ENCODE measurements around the gene CCL7. TPM values are rescaled to one million over a fixed set of nuclear protein-coding genes. Genes with fewer than 3 reads are reported as not detected.

Gene CCL7
- total RNA-seq, 4 donors from 2014 or later, result 1.5 TPM; not detected in 3

- Histone ChIP-seq H3K4me3 (no peak overlapping the region), H3K4me1 (no peaks in the 10 kb centered on the region), H3K27ac (no peak overlapping the region), H3K27me3 (peaks cover 7% of the 10 kb centered on the region), H3K9me3 (no peaks in the 10 kb centered on the region), H3K36me3 (no peaks in the 10 kb centered on the region)
- 91% methylated on average over 6 of the region's 6 CpGs for WGBS
- TF ChIP-seq EP300 (IDR thresholded peaks at IDR 0.05) (no peak), POLR2AphosphoS5 (IDR thresholded peaks at IDR 0.05) (no peak), POLR2A (IDR thresholded peaks at IDR 0.05) (no peak), CTCF (IDR thresholded peaks at IDR 0.05) (no peak)
- no peak for DNase-seq (ENCODE audit: low spot score in 2 of 2)
Measured at GRCh38 chr17:34291721-34292348, 21.8 kb downstream of the CCL7 start.

- Histone ChIP-seq H3K27ac (no peak overlapping the region), H3K4me3 (no peak overlapping the region), H3K27me3 (no peaks in the 10 kb centered on the region), H3K9me3 (no peaks in the 10 kb centered on the region), H3K4me1 (peaks cover 29% of the 10 kb centered on the region), H3K36me3 (no peaks in the 10 kb centered on the region)
- TF ChIP-seq POLR2A (IDR thresholded peaks at IDR 0.05) (no peak), POLR2AphosphoS5 (IDR thresholded peaks at IDR 0.05) (no peak), CTCF (IDR thresholded peaks at IDR 0.05) (no peak), EP300 (IDR thresholded peaks at IDR 0.05) (no peak)
- WGBS, result 98% methylated on average over 2 of the region's 2 CpGs
- no peak for DNase-seq (ENCODE audit: low spot score in 2 of 2)
Measured at GRCh38 chr17:34299027-34299426, 29.0 kb downstream of the CCL7 start.

- Histone ChIP-seq H3K9me3 (no peaks in the 10 kb centered on the region), H3K27me3 (no peaks in the 10 kb centered on the region), H3K36me3 (no peaks in the 10 kb centered on the region), H3K4me3 (no peak overlapping the region), H3K27ac (no peak overlapping the region), H3K4me1 (peaks cover 29% of the 10 kb centered on the region)
- TF ChIP-seq EP300 (IDR thresholded peaks at IDR 0.05) (no peak), POLR2A (IDR thresholded peaks at IDR 0.05) (no peak), POLR2AphosphoS5 (IDR thresholded peaks at IDR 0.05) (no peak), CTCF (IDR thresholded peaks at IDR 0.05) (no peak)
- 49% methylated on average over 3 of the region's 3 CpGs for WGBS
- DNase-seq (ENCODE audit: low spot score in 2 of 2), result no peak
Measured at GRCh38 chr17:34299956-34300577, 30.0 kb downstream of the CCL7 start.

GRCh38 chr17:34300652-34301370 lies 30.8 kb downstream of the CCL7 start:
- H3K4me3 ChIP-seq, result no peak overlapping the region
- 36% methylated on average over 3 of the region's 3 CpGs for WGBS
- H3K27ac ChIP-seq, result no peak overlapping the region
- peaks cover 29% of the 10 kb centered on the region for H3K4me1 ChIP-seq
- no peak for DNase-seq (ENCODE audit: low spot score in 2 of 2)
- TF ChIP-seq POLR2A (IDR thresholded peaks at IDR 0.05), result no peak
- no peak for TF ChIP-seq CTCF (IDR thresholded peaks at IDR 0.05)
- no peak for TF ChIP-seq EP300 (IDR thresholded peaks at IDR 0.05)
- no peaks in the 10 kb centered on the region for H3K9me3 ChIP-seq
- no peaks in the 10 kb centered on the region for H3K36me3 ChIP-seq
- H3K27me3 ChIP-seq, result no peaks in the 10 kb centered on the region

GRCh38 chr17:34301986-34302385 lies 32.0 kb downstream of the CCL7 start:
- no peaks in the 10 kb centered on the region for H3K36me3 ChIP-seq

More at GRCh38 chr17:34301986-34302385, 32.0 kb downstream of the CCL7 start:
- Histone ChIP-seq H3K4me1 (peaks cover 40% of the 10 kb centered on the region), H3K27ac (no peak overlapping the region), H3K27me3 (no peaks in the 10 kb centered on the region), H3K9me3 (no peaks in the 10 kb centered on the region), H3K4me3 (no peak overlapping the region)
- WGBS, result 46% methylated on average over 2 of the region's 2 CpGs
- TF ChIP-seq EP300 (IDR thresholded peaks at IDR 0.05) (no peak), POLR2A (IDR thresholded peaks at IDR 0.05) (no peak), CTCF (IDR thresholded peaks at IDR 0.05) (no peak), POLR2AphosphoS5 (IDR thresholded peaks at IDR 0.05) (no peak)
- DNase-seq (ENCODE audit: low spot score in 2 of 2), result no peak

Data from suprapubic skin (tissue), 4 donors.